HG02571 (cell line): ENCODE measurements around the gene LPAR2.
"Not testable (repeated sequence)": the region's sequence is repeated elsewhere in the genome, so short reads cannot be mapped to it uniquely, and the experiment has no call there.

ENCODE experiments used
- ATAC-seq: cut with Tn5 transposase; IDR thresholded peaks from one replicate; pipeline ENCODE4 v1.9.1; 2021; ENCODE audit warnings: mild to moderate bottlenecking, moderate library complexity; ENCODE audit not compliant: unreplicated experiment

The LPAR2 gene

DNA sequence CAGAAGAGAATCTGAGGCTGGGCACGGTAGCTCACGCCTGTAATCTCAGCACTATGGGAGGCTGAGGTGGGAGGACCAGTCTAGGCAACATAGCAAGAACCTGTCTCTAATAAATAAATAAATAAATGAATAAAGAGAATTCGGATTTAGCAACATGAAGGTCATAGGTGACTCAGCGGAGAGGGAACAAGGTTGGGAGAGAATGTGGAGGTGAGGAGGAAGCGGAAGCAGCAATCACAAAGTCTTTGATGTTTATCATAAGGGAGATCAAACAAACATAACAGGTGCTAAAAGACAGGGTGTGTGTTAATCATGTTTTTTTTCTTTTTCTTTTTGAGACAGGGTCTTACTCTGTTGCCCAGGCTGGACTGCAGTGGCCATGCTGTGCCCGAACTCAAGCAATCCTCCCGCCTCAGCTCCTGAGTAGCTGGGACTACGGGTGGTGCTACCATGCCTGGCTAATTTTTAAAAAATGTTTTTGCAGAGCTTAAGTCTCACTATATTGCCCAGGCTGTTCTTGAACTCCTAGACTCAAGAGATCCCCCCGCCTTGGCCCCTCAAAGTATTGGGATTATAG is 25.8 kb downstream of the LPAR2 start:
- ATAC-seq: no peak

DNA sequence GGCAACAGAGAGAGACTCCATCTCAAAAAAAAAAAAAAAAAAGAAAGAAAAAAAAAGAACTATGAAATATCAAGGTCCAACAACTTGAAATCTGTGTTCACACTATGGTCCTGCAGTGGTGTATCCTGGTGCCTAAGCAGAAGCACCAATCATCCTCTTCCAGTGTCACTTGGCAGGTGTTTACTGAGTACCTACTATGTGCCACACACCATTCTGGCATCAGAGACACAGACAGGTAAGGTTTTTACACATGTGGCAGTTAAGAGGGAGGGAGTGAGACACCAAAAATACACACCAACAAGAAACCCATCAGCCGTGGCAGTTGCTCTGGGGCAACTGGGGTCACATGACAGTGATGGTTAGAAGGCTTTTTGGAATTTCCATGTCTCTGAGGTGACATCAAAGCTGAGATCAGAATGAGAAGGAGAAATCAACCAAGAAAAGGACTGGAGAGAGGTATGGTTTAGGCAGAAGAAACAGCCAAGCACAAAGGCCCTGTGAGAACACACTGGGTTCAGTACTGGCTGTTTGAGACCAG is 27.2 kb downstream of the LPAR2 start:
- ATAC-seq: no peak

DNA sequence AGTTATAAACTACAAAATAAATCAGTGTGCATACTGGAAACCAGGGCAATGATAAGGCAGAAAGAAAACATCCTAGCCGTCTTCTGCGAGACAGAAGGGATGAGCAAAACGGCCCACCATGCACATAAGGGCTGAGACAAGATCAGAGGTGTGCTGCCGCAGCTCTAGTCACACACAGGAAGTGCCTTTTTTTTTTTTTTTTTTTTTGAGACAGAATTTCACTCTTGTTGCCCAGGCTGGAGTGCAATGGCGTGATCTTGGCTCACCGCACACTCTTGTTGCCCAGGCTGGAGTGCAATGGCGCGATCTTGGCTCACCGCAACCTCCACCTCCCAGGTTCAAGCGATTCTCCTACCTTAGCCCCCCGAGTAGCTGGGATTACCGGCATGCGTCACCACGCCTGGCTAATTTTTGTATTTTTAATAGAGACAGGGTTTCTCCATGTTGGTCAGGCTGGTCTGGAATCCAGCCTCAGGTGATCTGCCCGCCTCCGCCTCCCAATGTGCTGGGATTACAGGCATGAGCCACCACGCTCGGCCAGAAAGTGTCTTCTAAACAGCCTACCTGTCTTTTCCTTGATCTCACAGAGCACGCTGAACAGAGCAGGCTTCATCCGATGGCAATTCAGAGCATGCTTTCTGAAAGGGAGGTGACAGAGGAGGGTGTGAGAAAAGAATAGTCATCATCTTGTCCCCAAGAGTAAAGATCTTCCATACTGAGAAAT is 29.1 kb downstream of the LPAR2 start:
- ATAC-seq: not testable (repeated sequence)

DNA sequence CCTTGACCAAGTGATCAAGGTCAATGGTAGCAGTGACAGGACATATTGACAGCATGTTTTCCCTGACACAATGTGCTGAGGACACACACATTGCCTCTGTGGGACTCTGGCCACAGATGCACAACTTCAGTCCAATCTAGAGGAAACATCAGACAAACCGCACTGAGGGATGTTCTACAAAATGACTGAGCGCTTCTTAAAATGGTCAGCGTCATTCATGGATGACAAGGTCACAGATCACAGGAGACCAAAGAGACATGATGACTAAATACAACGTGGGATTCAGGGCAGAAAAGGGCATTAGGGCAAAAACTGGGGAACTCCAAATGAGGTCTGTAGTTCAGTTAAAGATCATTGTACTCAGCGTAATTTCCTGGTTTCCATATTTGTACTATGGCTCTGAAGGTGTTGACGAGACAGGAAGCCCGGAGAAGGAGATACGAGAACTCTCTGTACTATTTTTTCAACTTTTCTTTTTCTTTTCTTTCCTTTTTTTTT is 30.2 kb downstream of the LPAR2 start:
- peak; percentile 61 for ATAC-seq

DNA sequence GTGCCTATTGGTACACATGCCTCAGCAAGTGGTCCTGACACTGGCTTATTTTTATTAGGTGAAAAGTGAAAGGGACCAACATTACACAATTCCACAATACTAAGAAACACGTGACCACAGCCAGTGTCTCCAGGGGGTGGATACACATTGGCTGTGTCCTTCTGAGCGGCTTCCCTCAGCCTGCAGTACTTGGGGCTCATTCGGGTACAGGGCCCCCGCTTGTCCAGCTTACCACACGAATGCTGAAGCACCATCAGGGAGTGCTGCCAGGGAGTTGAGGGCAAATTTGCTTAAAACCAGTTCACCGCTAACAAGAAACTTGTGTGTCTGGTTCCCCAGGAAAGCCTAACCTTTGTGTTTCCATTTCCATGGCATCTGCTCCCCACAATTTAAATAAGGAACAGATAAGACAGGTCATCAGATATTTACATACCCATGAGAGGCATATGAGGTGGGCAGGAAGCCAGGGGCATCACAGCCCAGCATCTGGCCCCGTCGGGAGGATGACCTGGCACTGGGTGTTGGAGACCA is 32.8 kb downstream of the LPAR2 start:
- ATAC-seq: no peak

DNA sequence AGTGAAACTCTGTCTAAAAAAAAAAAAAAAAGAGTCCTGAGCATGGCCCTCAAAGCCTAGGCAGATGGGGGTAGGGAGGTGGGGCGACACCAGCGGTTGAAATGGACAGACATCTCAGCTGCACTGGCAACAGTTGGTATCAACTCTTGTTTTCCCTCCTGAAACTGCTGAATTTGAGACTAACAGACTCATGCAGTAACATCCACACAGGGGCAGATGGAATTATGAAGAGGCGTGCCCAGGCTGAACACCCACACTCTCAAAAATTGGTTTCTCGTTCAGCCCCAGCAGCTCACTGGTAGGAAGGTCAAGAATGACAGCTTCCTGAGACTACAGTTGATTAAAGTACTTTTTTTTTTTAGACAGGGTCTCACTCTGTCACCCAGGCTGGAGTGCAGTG is 33.6 kb downstream of the LPAR2 start:
- ATAC-seq: no peak

DNA sequence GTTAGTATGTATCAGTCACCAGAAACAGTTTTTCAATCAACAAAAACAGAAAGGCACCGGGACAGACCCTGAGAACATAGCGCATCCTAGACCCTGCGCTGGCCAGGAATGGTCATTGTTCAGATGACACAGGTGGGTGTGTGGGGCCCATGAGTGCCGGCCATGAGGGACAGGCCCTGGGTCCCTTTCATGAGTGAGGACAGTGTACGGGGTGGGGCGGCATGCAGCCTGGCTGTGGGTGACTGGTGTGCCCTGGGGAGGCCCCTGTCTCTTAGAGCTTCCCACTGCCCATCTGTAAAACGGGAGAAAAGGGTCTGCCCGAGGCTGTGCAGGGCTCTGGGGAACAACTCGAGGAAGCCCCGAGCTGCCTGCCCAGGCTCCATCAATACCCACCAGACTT is 35.3 kb downstream of the LPAR2 start:
- no peak for ATAC-seq

DNA sequence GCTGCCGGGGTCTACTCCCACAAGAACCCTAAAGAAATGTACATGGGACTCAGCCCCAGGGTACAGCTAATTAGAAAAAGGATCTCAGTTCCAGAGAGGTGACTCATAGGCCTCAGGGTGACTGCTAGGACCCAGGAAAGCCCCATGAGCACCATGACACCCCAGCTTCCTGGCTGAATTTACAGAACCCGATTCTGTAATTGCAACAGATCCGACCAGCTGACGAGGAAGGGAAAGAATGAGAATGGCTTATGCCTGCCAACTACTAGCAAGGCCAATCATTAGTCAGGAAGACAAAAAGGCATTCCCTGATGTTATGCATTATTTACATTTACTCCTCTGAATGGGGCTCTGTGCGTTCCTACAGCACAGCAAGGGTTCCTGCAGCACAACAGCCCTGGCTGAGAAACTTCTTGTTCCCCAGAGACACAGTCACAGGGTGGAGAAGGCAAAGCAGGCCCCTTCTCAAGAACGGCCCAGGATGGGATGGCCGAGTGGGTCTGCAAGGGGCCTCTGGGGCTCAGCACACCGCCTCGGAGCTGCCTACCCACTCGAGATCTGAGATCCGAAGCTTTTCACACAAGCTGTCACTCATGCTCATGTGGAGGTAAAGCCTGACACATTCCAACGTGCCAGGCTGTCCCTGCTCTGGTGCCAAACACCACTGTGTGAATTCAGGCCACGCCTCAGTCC is 36.7 kb downstream of the LPAR2 start:
- peak; percentile 62 for ATAC-seq

DNA sequence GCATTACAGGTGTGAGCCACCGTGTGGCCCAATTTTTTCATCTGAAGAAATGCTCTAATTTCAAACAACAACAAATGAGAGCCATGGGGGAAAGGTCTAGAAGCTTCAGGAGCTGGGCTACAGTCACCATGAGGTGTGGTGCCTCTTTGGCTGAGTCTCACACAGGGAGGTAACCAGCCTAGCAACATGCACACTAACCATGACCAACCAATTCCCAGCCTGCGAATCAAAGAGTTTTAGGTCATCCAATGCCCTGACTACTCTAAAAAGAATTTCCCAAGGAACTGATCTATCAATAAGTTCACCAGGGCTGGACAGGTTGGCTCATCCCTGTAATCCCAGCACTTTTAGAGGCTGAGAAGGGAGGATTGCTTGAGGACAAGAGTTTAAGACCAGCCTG is 39.5 kb downstream of the LPAR2 start:
- ATAC-seq: no peak

DNA sequence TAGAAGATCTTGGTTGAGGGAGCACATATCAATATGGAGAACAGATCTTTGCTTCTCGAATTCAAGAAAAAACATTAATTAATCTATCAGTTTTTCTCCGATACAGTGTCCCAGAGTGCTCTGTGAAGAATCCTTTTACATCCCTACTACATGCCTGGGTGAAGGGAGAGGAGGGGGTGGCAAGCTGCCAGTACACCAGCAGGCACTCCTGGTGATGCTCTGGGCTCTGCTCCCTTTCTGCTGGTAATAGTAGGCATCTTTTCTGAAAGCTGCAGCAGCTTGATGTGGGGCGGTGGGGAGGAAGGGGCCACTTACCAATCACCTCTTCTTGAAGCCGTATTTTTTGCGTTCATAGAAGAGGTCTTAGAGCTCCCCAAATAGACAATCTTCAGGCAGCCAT is 40.2 kb downstream of the LPAR2 start:
- ATAC-seq: no peak

DNA sequence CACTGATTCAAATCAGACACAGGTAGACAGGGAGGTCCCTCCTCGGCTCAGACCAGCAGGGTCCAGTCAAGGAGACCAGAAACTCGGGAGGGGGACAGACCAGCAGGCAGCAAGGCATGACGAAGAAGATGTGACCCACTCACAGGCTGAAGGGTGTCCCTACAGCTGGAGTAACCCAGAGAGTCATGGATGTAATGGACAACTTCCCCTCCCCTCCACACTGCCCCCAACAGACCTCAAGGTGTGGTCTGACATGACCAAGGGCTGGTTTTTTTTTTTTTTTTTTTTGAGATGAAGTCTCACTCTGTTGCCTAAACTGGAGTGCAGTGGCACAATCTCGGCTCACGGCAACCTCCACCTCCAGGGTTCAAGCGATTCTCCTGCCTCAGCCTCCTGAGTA is 43.7 kb downstream of the LPAR2 start:
- ATAC-seq: no peak

DNA sequence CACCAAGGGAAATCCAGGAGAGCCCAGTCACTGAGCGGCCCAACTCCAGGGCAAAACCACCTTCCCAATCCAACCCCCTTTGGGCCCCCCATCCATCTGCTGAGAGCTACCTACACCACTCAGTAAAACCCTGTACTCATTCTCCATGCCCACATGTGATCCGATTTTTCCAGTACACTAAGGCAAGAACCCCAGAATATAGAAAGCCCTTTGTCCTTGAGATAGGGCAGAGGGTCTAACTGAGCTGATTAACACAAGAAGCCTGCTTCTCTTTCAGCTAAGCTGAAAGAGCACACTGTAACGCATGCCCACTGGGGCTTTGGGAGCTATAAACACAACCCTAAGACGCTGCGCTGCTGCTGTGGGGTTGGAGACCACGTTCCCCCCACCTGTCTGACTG is 45.5 kb downstream of the LPAR2 start:
- ATAC-seq: no peak

DNA sequence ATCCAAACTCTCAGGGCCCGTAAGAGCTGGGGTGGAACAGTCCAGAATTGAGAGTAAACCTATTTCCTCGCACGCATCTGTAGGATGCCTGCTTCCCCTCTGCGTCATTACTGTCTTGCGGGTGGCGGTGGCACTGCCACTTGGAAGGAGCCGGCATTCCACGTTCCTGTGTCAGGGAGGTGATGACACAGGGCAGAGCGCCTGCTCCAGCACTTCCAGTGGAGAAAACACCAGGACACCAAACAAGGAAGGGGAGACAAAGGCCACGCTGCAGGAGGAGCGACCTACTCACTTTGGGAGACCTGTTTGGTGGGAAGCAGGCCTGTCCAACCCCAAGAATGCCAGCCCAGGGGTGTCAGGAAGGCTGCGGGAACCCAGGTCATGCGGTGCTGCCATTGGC is 46.6 kb downstream of the LPAR2 start:
- ATAC-seq: no peak

DNA sequence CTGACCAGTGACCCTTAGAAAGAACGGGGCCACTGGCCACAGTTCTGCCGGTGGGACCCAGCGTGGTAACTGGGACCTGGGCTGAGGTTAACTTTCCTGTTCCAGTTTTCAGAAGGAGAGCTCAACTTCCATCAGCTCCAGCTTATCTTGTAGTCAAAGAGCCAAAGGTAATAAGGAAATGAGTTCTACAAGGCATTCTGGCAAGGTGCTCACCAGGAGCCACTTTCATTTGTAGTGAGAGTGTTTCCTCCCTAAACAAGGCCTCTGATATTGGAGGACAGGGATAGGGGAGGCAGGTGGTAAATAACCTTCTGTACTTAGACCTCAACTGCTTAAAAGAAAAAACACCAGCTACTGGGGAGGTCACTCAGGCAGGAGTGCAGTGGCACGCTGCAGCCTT is 47.6 kb downstream of the LPAR2 start:
- ATAC-seq: no peak

DNA sequence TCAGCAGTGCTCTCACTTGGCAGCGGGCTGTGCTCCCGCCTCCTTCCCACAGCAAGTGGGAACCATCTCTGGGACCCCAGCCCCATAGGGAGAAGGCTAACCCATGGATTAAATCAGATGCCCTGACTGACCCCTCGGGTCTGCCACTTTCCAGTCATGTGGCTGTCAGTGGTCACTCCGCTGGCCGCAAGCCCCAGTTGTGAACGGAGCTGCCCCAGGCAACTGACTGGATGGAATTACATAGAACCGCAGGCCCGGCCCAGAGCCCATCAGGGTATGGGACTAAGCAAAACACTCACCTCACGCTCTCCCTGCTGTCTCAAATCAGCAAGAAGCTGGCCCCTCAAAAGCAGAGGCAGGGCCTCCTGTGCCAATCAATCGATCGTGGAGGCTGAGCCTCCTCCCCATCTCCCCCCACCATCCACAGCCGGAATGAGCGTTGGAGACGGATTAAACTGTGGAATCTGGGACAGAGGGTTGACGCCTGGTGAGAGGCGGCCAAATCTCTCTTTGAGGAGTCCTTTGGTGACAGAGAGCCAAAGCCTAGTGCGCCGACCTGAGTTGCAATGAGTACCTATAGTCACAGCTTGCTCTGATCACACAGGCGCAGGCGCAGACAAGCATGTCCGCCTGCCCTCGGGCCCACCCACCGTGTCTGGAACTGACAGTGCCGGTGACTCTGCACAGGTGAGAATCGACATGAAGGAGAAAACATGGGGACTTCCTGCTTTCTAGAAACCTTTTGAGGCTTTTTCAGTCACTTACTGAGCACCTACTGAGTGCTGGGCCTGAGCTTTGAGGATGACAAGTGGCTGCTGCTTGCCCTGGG is 48.3 kb downstream of the LPAR2 start:
- ATAC-seq: no peak

DNA sequence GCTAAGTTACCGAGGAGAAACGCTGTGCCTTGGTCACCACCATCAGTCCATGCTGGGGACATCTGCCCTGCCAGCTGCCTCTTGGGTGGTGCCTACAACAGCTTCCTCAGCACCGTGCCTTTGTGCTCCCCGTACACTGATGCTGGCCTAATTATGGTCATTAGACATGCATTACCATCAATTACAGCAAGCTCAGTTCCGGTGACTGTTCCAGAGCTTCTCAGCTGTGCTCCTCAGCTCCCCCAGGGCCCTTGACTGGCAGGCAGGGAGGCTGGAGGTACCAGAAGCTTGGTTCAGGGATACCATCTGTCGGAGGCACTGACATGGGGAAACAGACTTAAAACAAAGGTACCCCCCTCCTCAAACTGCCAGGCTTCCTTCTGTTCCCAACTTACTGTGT is 49.8 kb downstream of the LPAR2 start:
- no peak for ATAC-seq

DNA sequence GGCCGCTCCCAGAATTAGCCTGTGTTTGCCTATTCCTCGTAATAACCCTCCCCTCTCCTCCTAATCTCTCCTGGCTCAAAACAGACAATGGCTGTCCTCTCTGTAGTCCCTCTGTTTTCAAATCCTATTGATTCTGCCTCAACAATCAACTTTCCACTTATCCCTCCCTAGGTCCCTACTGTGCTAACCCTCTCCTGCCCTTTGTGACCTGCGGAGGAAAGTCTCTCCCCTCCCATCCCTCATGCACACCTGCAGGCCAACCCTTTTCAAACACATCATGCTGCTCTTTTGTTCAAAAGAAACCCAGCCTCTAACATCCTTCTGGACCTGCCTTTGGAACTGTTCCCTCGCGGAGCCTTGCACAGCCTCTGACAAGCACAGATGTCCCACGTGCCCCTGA is 52.6 kb downstream of the LPAR2 start:
- no peak for ATAC-seq
